ENCODE results near the gene PRDM11. TPM values are rescaled to one million over a fixed set of nuclear protein-coding genes. Genes with fewer than 3 reads are reported as not detected.

The PRDM11 gene
- total and polyA plus RNA-seq, 7 donors: 2.3 to 14.2 (median 7.2) TPM

GRCh38 chr11:45162064-45162375, 15.6 kb downstream of the PRDM11 start:
- DNase-seq: no peak
- no peaks in the 10 kb centered on the region for H3K9me3 ChIP-seq
- TF ChIP-seq CTCF (IDR thresholded peaks at IDR 0.05): no peak
- H3K27ac ChIP-seq: peak overlapping the region; percentile 47
- no peak for ATAC-seq
- intact Hi-C loops (cut with DNase I): no loop called here
- no peaks in the 10 kb centered on the region for H3K36me3 ChIP-seq (ENCODE audit: insufficient read depth in 1 of 2, low read depth in 1 of 2)
- no peaks in the 10 kb centered on the region for H3K27me3 ChIP-seq (ENCODE audit: insufficient read depth in 3 of 3, low read length in 2 of 3)
- peaks cover 51% of the 10 kb centered on the region for H3K4me1 ChIP-seq
- no peak overlapping the region for H3K4me3 ChIP-seq
- 39 to 68% (median 48%) methylated on average over 3 of the region's 3 CpGs for WGBS, 3 donors

- ATAC-seq: no peak
- intact Hi-C loops (cut with DNase I): no loop called here
- no peak for TF ChIP-seq CTCF (IDR thresholded peaks at IDR 0.05)
- Histone ChIP-seq H3K4me1 (peaks cover 46% of the 10 kb centered on the region), H3K4me3 (no peak overlapping the region), H3K36me3 (ENCODE audit: insufficient read depth in 1 of 2, low read depth in 1 of 2) (no peaks in the 10 kb centered on the region), H3K27me3 (ENCODE audit: insufficient read depth in 3 of 3, low read length in 2 of 3) (no peaks in the 10 kb centered on the region), H3K9me3 (no peaks in the 10 kb centered on the region), H3K27ac (no peak overlapping the region)
- WGBS, 3 donors: 74 to 78% (median 76%) methylated on average over 10 of the region's 10 CpGs
- DNase-seq: no peak
Measured at GRCh38 chr11:45162916-45163879, 16.8 kb downstream of the PRDM11 start.

- WGBS, 3 donors: 42 to 57% (median 45%) methylated on average over 15 of the region's 15 CpGs
- intact Hi-C loops (cut with DNase I): no loop called here
- no peaks in the 10 kb centered on the region for H3K27me3 ChIP-seq (ENCODE audit: insufficient read depth in 3 of 3, low read length in 2 of 3)
- DNase-seq (no peak), ATAC-seq (peak in 2 of 4 donors; percentile 33 to 34)
- H3K4me3 ChIP-seq: no peak overlapping the region
- H3K9me3 ChIP-seq: no peaks in the 10 kb centered on the region
- no peaks in the 10 kb centered on the region for H3K36me3 ChIP-seq (ENCODE audit: insufficient read depth in 1 of 2, low read depth in 1 of 2)
- no peak for TF ChIP-seq CTCF (IDR thresholded peaks at IDR 0.05)
- peaks cover 40% of the 10 kb centered on the region for H3K4me1 ChIP-seq
- H3K27ac ChIP-seq: no peak overlapping the region
Measured at GRCh38 chr11:45163956-45164575, 17.6 kb downstream of the PRDM11 start.

GRCh38 chr11:45165386-45165785, 18.9 kb downstream of the PRDM11 start:
- no peaks in the 10 kb centered on the region for H3K27me3 ChIP-seq (ENCODE audit: insufficient read depth in 3 of 3, low read length in 2 of 3)
- no peak overlapping the region for H3K4me3 ChIP-seq
- no peaks in the 10 kb centered on the region for H3K36me3 ChIP-seq (ENCODE audit: insufficient read depth in 1 of 2, low read depth in 1 of 2)
- H3K9me3 ChIP-seq: no peaks in the 10 kb centered on the region
- no peak for DNase-seq
- no peak for ATAC-seq
- no peak for TF ChIP-seq CTCF (IDR thresholded peaks at IDR 0.05)
- WGBS, 3 donors: 63 to 81% (median 67%) methylated on average over 9 of the region's 9 CpGs
- intact Hi-C loops (cut with DNase I): no loop called here
- no peak overlapping the region for H3K27ac ChIP-seq
- peaks cover 45% of the 10 kb centered on the region for H3K4me1 ChIP-seq

Measured in psoas muscle (tissue), 8 donors.